HPDE6-E6E7 (cell line): ENCODE results near the gene MOB1A.
"Not testable (repeated sequence)": the region's sequence is repeated elsewhere in the genome, so short reads cannot be mapped to it uniquely, and the experiment has no call there.

Experiments
- DNase-seq: peaks from one replicate; pipeline ENCODE4 v3.0.0; 2011; ENCODE audit warnings: missing footprints; ENCODE audit errors: extremely low spot score

The MOB1A gene

GRCh38 chr2:74178211-74179062, at the start of gene MOB1A:
Gene MOB1A (minus strand): TSS chr2:74178879. CDS start chr2:74178674, 205 bp downstream.
- DNase-seq, result peak; percentile 97

- DNase-seq, result no peak
Observed at GRCh38 chr2:74227646-74228045, 49.0 kb upstream of the MOB1A start.

GRCh38 chr2:74226648-74227213, 48.1 kb upstream of the MOB1A start:
- no peak for DNase-seq

GRCh38 chr2:74225698-74226459, 47.2 kb upstream of the MOB1A start:
- no peak for DNase-seq

- DNase-seq, result no peak
Observed at GRCh38 chr2:74223941-74224770, 45.5 kb upstream of the MOB1A start.

- no peak for DNase-seq
Observed at GRCh38 chr2:74222300-74222650, 43.6 kb upstream of the MOB1A start.

- DNase-seq, result no peak
Observed at GRCh38 chr2:74221604-74222299, 43.1 kb upstream of the MOB1A start.

GRCh38 chr2:74221091-74221490, 42.4 kb upstream of the MOB1A start:
- DNase-seq, result no peak

GRCh38 chr2:74219846-74220486, 41.3 kb upstream of the MOB1A start:
- DNase-seq, result no peak

GRCh38 chr2:74216642-74217041, 38.0 kb upstream of the MOB1A start:
- DNase-seq, result no peak

GRCh38 chr2:74215771-74216170, 37.1 kb upstream of the MOB1A start:
- DNase-seq, result not testable (repeated sequence)

GRCh38 chr2:74212702-74213410, 34.2 kb upstream of the MOB1A start:
- DNase-seq, result no peak

- DNase-seq, result no peak
Observed at GRCh38 chr2:74206180-74206688, 27.6 kb upstream of the MOB1A start.

- DNase-seq, result no peak
Observed at GRCh38 chr2:74205596-74205995, 26.9 kb upstream of the MOB1A start.

GRCh38 chr2:74205113-74205512, 26.4 kb upstream of the MOB1A start:
- no peak for DNase-seq

GRCh38 chr2:74204436-74204835, 25.8 kb upstream of the MOB1A start:
- DNase-seq, result no peak

- DNase-seq, result no peak
Observed at GRCh38 chr2:74201596-74201995, 22.9 kb upstream of the MOB1A start.

- DNase-seq, result no peak
Observed at GRCh38 chr2:74201196-74201595, 22.5 kb upstream of the MOB1A start.

- no peak for DNase-seq
Observed at GRCh38 chr2:74199871-74200305, 21.2 kb upstream of the MOB1A start.

GRCh38 chr2:74199275-74199701, 20.6 kb upstream of the MOB1A start:
- DNase-seq, result no peak
